Lower lobe of right lung (tissue), 2 donors: Measurements from ENCODE around the gene NVL. TPM values are rescaled to one million over a fixed set of nuclear protein-coding genes. Genes with fewer than 3 reads are reported as not detected.
A peak's percentile ranks its signal among the peaks of the same experiment; 100 is the strongest.

Experiments used
- ATAC-seq, 2 donors: fragments of 200-7000 bp; cut with Tn5 transposase; one replicate each; pipeline ENCODE4 v1.9.1; 2020 to 2022; ENCODE audit warnings: mild to moderate bottlenecking in 2 of 2, moderate library complexity in 2 of 2
- DNase-seq: peaks from one replicate; pipeline ENCODE4 v3.0.0-alpha.2; 2020
- H3K27ac ChIP-seq: fragments of 200-600 bp; one replicate; pipeline ENCODE4 v1.8.0; 2022
- H3K27me3 ChIP-seq: fragments of 200-600 bp; one replicate; pipeline ENCODE4 v1.8.0; 2022; ENCODE audit warnings: low read depth
- H3K36me3 ChIP-seq: fragments of 200-600 bp; one replicate; pipeline ENCODE4 v1.8.0; 2022; ENCODE audit warnings: mild to moderate bottlenecking
- H3K4me1 ChIP-seq: fragments of 200-600 bp; one replicate; pipeline ENCODE4 v1.8.0; 2022
- H3K4me3 ChIP-seq: fragments of 200-600 bp; one replicate; pipeline ENCODE4 v1.8.0; 2022; ENCODE audit warnings: mild to moderate bottlenecking
- H3K9me3 ChIP-seq: fragments of 200-600 bp; one replicate; pipeline ENCODE4 v1.8.0; 2022
- intact Hi-C: fragments of 100-400 bp; cut with DNase I; formaldehyde crosslinking; loops from one replicate; pipeline ENCODE4 v1.11.0; 2022
- total RNA-seq: library from RNA; stranded (reverse); fragmentation: NEBNext Ultra II Directional; extraction: Animal tissue kit (Norgen Biotek cat#: 25700); gene quantifications from one replicate; pipeline ENCODE4 v1.2.1, GENCODE V29; 2021
- TF ChIP-seq, protein P1 (sequence below): fragments of 200-600 bp; IDR thresholded peaks from one replicate; pipeline ENCODE4 v1.8.0; 2022; ENCODE audit warnings: antibody characterized with exemption, mild to moderate bottlenecking
- donor health status: DM: no; HTN: yes; CAD: no; lungs with severe emphysema.

Gene NVL
- total RNA-seq, 1 donor from 2014 or later, result 30.4 TPM

- TF ChIP-seq, protein P1, sequence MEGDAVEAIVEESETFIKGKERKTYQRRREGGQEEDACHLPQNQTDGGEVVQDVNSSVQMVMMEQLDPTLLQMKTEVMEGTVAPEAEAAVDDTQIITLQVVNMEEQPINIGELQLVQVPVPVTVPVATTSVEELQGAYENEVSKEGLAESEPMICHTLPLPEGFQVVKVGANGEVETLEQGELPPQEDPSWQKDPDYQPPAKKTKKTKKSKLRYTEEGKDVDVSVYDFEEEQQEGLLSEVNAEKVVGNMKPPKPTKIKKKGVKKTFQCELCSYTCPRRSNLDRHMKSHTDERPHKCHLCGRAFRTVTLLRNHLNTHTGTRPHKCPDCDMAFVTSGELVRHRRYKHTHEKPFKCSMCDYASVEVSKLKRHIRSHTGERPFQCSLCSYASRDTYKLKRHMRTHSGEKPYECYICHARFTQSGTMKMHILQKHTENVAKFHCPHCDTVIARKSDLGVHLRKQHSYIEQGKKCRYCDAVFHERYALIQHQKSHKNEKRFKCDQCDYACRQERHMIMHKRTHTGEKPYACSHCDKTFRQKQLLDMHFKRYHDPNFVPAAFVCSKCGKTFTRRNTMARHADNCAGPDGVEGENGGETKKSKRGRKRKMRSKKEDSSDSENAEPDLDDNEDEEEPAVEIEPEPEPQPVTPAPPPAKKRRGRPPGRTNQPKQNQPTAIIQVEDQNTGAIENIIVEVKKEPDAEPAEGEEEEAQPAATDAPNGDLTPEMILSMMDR, result no peak
- Histone ChIP-seq H3K27me3 (no peaks in the 10 kb centered on the region), H3K4me1 (peaks cover 5% of the 10 kb centered on the region), H3K36me3 (peaks cover 94% of the 10 kb centered on the region), H3K27ac (no peak overlapping the region), H3K9me3 (no peaks in the 10 kb centered on the region), H3K4me3 (no peak overlapping the region)
- no peak for ATAC-seq
- intact Hi-C loops, result no loop called here
- no peak for DNase-seq
Observed at GRCh38 chr1:224368409-224368808, 38.4 kb upstream of the NVL start.

DNA sequence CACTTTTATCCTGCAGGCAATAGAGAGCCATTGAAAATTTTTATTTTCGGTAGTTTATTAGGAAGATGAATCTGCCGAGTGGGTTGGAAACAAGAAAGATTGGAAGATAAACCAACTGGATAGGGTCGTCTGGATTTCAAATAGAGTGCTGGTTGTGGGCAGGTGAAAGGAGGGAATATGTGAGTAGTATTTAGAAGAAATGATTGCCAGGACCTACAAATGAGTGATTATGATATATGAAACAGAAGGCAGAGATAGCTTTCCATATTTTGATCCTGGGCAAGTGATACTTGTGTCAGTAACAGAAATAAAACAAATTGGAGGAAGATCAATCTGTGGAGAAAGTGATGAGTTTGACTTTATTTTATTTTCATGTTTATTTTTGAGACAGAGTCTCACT lies 29.2 kb upstream of the NVL start:
- Histone ChIP-seq H3K27me3 (no peaks in the 10 kb centered on the region), H3K4me3 (no peak overlapping the region), H3K27ac (no peak overlapping the region), H3K4me1 (peaks cover 26% of the 10 kb centered on the region), H3K9me3 (no peaks in the 10 kb centered on the region), H3K36me3 (peaks cover 38% of the 10 kb centered on the region)
- DNase-seq (no peak), ATAC-seq (no peak)
- intact Hi-C loops, result no loop called here
- TF ChIP-seq, protein P1, result no peak

DNA sequence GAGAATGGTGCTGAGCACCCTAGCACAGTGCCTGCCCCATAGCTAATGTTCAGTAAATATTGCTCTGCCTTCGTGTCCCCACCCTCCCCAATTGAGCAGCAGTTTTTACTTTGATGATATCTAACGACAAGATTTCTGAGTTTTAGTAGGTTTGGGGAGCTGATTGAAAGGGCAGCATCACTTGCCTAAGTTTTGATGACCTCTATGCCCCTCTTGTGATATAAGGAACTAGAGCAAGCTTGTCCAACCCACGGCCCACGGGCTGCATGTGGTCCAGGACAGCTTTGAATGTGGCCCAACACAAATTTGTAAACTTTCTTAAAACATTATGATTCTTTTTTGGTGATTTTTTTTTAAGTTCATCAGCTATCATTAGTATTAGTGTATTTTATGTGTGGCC lies 28.3 kb upstream of the NVL start:
- Histone ChIP-seq H3K36me3 (peaks cover 29% of the 10 kb centered on the region), H3K27me3 (no peaks in the 10 kb centered on the region), H3K27ac (peak overlapping the region; percentile 91), H3K4me1 (peaks cover 26% of the 10 kb centered on the region), H3K4me3 (peak overlapping the region; percentile 97), H3K9me3 (no peaks in the 10 kb centered on the region)
- TF ChIP-seq, protein P1, result no peak
- ATAC-seq (no peak), DNase-seq (peak; percentile 70)
- intact Hi-C loops, result no loop called here

GRCh38 chr1:224357626-224358124 lies 27.7 kb upstream of the NVL start:
- peak overlapping the region; percentile 91 for H3K27ac ChIP-seq
- H3K36me3 ChIP-seq, result peaks cover 25% of the 10 kb centered on the region
- H3K9me3 ChIP-seq, result no peaks in the 10 kb centered on the region
- no peaks in the 10 kb centered on the region for H3K27me3 ChIP-seq
- H3K4me1 ChIP-seq, result peaks cover 26% of the 10 kb centered on the region
- DNase-seq (no peak), ATAC-seq (peak; percentile 46 to 67)
- intact Hi-C loops, result no loop called here
- peak overlapping the region; percentile 97 for H3K4me3 ChIP-seq
- TF ChIP-seq, protein P1, result no peak

DNA sequence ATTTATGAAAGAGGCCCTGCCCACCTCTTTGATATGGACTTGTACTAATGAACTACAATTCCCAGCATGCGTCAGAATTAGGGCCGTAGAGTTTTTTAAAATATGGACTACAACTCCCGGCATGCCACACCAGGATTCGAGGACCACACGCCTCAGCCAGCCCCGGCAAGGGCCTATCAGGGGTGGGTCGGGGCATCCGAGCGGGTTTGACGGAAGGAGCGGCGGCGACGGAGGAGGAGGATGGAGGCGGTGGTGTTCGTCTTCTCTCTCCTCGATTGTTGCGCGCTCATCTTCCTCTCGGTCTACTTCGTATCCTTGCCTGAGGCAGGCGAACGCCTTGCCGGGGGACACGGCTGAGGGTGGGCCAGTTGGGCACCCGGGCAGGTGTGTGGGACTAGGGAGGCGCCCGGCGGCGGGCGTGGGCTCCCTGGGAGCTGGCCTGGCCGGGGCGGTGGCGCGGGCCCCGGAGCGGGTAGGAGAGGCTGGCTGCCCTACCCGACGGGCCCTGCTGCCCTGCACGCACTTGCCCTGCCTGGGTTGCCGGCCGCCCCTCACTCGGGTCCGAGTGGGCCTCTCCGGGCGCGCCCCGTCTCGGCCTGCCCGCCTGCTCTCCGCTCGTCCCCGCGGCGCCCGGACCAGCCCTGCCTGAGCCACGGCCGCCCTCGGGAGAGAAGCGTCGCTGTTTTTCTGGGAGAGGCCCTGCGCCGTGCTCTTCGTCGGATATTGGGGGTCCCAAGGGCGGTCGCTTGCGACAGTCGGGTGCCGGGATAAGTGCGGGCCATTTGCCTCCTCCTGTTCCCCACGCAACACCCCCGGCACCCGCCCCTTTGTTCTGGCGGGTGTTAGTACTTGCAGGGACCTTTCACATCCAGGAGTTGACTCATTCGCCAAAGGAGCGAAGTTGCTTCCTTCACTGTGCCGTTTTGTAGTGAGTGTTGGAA lies 27.0 kb upstream of the NVL start, which contains the start of gene CNIH4:
TSS of gene CNIH4 (plus strand) at position 195 of the 941 bp plus-strand sequence. CDS start at position 241, 46 bp downstream.
- TF ChIP-seq, protein P1, result no peak
- intact Hi-C loops, result no loop called here
- Histone ChIP-seq H3K36me3 (peaks cover 18% of the 10 kb centered on the region), H3K4me1 (peaks cover 26% of the 10 kb centered on the region), H3K27me3 (no peaks in the 10 kb centered on the region), H3K9me3 (no peaks in the 10 kb centered on the region), H3K27ac (peak within 1 kb of the TSS; percentile 91), H3K4me3 (peak within 1 kb of the TSS; percentile 97)
- DNase-seq (peak; percentile 94), ATAC-seq (peak; percentile 98 to 99)
